HG02763 (cell line): ENCODE data around the gene ATP13A3.

ENCODE experiments used
- ATAC-seq: cut with Tn5 transposase; IDR thresholded peaks from one replicate; pipeline ENCODE4 v1.9.1; 2021; ENCODE audit warnings: mild to moderate bottlenecking, moderate library complexity; ENCODE audit not compliant: unreplicated experiment

Gene ATP13A3

DNA sequence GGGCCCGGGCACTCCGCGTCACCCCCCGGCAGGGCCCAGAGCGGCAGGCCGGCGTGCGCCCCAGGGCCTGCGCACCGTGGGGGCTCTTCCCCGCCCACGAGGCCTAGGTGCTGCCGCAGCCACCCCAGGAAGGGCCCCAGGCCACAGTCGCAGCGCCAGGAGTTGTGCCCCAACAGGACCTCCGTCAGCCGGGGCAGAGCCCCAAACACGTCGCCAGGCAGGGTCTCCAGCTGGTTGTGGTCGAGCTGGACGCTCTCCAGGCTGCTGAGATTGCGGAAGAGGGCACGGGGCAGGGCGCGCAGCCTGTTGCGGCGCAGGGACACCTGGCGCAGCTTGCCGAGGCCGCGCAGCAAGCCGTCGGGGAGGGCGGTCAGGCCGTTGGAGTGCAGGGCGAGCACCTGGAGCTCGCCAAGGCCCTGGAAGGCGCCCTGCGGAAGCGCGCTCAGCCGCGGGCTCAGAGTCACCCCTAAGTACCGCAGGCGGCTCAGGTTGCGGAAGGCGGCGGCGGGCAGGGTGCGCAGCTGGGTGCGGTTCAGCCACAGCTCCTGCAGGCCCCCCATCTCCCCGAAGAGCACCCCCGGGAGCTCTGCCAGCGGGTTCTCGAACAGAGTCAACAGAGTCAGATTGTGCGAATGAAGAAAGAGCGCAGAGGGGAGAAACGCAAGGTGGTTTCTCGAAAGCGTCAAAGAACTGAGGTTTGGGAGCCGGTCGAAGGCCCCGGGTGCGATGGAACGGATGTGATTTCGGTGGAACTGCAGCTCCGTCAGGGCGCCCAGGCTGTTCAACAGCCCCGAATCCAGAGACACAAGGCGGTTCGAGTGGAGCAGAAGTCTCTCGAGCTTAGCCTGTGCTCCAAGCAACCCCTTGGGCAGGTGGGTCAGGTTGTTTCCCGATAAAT lies 89.7 kb downstream of the ATP13A3 start:
- ATAC-seq: no peak

DNA sequence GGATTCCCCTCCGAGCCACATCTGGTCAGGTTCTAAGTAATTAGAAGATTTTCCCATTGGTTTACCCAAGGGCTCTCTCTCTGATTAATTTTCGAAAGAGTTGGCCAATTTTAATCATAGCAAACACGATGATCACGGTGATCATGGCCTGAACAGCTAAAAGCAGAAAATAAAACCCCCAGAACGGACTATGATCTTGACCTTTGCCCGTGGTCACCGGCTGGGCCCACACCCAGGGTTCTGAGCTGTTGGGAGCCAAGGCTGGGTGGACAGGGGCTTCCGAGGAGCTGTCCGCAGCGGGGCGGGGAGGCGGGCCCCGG lies 90.3 kb downstream of the ATP13A3 start:
- no peak for ATAC-seq

DNA sequence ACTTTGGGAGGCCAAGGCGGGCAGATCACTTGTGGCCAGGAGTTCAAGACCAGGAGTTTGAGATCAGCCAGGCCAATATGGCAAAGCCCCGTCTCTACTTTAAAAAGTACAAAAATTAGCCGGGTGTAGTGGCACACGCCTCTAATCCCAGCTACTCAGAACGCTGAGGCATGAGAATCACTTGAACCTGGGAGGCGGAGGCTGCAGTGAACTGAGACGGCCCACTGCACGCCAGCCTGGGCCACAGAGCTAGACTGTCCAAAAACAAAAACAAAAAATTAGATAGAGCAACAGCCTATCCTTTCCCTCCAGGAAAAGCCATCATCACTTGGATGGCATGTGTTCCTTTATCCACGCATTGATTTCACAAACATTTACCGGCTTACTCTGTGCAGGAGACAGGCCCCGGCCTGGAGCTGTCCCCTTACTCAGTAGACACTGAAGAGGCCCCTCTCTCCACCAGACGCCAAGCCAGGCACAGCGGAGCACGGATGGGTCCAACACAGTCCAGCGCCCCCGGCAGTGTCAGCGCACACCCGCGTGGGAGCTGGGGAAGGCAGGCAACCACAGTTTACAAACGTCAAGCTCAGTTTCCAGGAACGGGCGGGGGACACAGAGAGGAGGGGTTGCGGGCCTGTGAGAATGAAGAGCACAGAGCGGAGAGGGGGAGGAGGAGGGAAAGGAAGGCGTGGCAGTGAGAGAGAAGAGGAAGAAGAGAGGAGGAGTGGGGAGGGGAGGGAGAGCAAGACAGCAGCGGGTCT lies 90.8 kb downstream of the ATP13A3 start:
- ATAC-seq: no peak

DNA sequence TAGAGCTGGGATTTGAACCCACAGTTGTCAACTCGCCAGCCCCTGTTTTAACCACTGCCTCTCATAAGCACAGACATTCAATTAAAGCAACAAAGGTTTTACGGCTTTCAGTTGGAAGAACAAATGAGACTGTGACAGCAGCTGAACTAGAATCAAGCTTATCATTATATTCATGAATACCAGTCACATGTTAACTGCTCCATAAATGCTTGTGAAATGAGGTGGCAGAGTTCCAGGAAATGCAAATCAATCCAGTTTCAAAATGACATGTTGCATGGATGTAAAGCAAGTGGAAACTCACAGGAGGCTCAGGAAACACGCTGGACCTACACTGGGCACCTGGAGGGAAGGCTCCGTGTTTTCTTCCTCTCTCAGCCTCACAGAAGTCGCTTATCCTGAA lies 91.6 kb downstream of the ATP13A3 start:
- no peak for ATAC-seq

DNA sequence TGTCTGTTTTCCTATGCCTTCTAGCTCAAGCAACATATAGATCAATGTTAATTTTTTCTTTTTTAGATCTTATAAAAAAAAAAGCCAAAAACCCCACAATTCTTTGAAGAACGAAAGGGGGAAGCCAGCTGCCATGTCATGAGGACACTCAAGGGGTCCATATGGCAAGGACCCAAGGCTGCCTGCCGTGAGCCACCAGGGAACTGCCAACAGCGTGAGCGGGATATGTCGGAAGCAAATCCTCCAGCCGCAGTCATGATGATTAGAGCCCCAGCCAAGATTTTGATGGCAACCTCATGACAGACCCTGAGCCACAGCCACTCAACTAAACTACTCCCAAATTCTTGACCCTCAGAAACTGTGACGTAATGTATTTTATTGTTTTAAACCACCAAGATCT lies 94.2 kb downstream of the ATP13A3 start:
- ATAC-seq: no peak

DNA sequence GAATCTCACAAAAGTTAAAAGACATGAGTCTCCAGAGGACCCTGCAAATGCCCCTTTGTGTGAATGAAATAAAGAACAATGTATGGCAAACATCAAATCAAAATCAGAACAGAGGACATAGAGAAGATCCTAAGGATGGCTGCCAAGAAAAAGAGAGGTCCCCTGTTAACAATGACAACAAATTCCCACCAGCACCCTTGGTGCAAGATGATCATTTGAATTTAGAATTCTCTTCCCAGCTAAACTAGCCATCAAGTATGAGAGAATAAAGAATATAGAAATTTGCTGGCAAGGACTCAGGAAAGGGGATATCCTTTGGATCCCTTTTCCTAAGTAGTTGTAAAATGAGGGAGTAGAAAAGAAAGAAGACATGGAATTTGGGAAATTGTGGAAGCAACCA lies 96.0 kb downstream of the ATP13A3 start:
- no peak for ATAC-seq

DNA sequence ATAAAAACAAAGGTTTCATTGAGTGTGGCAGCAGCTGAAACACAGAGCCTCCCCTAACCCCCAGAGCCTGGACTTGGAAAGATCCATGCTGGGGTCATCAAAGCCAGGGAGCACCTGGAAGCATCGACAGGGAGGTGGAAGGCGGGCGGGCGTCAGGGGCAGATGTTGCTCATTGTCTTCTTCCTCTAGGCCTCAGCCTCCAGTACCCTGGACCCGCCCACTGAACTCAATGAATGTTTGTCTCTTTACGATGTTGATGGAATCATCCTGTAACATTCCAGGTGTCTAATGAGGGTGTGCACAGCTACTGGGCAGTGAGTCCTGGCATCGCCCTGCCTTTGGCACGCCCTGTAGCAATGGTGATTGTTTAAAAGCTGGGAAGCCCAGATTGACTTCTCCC lies 97.5 kb downstream of the ATP13A3 start:
- ATAC-seq: no peak

DNA sequence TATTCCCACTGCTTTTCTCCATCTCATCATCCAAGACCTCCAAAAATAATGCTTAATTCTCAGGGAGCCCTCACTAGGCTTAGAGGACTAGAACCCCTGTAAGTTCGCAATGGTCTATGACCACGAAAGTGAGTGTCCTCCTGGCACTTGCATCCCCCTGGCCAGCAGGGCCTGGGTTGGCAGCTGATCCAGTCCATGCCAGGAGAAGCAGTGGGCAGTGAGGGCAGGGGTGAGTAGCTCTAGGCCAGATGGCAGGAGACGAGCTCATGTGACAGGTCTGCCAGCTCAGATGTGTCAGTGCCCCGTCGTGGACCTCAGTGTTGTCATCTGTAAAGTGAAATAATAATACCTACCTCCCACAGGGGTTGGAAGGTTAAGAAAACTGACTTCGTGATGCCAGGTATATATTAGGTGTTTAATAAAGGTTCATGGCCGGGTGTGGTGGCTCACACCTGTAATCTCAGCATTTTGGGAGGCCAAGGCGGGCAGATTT lies 98.8 kb downstream of the ATP13A3 start:
- no peak for ATAC-seq

DNA sequence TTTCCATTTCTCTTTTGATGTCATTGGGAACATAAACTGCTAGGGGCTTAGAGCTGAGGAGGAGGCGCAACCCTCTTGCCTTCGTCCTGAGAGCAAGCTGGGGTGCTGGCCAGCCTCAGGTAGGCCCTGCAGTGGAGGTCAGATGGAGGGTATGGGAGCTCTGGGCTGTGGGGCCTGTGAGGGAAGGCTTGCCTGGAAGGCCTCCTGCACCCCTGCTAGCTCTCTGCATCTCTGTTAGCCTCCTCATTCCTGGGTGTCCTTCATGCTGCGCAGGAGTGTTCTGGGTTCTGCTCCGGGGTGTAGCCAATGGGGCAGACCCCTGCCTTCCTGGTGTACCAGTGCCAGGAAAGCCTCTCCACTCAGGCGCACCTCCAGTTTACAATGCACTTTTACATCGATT lies 99.5 kb downstream of the ATP13A3 start:
- ATAC-seq: no peak

DNA sequence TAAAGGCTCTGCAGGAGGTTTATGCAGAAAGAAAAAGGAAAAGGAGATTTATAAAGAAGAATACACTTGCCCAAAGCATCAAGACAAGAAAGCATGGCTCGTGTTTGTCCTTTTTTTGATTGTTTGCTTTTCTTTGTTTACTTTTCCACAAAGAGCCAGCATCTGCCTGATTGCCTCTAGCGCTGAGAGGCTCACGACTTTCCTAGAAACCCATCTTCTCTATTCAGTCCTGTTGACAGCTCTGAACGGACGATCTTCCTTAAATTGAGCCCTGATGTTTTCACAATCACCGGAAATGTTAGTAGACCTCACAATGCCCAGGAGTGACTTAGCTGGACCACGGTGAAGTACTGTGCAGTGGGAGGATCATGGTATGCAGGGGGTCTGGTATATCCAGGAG lies 100.2 kb downstream of the ATP13A3 start:
- no peak for ATAC-seq

DNA sequence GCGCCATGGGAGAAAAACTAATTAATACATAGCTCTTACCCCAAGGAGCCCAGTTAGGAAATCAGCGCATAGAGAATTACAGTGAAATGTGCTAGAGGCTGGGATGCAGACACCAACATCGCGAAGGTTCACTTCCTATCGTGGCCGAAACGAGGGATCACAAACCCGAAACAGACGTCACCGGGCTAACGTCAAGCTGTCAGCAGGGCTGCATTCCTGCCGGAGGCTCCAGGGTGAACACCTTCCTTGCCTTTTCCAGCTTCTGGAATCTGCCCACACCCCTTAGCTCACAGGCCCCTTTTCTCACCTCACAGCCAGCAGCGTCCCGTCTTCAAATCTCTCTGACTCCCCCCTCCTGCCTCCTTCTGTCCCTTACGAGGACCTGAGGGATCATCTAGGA lies 100.7 kb downstream of the ATP13A3 start:
- ATAC-seq: no peak

DNA sequence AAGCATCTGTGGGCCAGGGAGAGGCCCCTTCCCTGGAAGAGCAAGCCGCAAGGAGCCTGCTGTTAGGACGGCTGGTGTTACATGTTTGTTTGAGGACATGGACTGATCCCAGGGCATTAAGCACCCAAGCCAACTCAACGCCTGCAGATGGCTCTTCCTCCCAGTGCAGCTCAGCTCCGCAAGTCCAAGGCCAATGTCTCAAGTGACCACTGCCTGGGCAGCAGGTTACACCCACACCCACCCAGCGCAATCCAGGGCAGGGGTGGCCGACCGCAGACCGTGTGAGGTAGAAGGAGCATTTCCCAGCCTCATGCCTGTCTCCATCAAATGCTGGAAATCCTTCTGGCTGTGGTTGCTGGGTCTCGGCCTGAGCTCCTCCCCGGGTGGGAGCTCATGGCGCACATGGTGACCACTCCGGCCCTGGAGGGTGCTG lies 102.2 kb downstream of the ATP13A3 start:
- ATAC-seq: no peak

DNA sequence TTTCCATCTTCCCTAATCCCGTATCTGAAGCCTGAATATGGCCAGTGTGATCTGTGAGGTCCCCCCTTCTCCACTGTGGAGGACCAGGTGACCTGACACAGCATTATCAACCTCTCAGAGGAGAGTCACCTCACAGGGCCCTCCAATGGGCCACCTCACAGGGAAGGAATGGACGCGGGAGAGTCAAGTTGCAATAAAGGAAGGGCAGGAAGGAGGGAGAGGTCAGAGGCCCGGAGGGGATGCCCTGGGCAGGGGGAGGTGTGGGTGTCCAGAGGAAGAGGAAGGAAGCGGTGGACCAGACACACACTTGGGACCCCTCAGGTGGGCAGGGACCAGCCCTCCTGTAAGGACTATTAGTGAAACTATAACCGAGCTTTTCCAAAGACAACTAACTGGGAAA lies 102.6 kb downstream of the ATP13A3 start:
- no peak for ATAC-seq

DNA sequence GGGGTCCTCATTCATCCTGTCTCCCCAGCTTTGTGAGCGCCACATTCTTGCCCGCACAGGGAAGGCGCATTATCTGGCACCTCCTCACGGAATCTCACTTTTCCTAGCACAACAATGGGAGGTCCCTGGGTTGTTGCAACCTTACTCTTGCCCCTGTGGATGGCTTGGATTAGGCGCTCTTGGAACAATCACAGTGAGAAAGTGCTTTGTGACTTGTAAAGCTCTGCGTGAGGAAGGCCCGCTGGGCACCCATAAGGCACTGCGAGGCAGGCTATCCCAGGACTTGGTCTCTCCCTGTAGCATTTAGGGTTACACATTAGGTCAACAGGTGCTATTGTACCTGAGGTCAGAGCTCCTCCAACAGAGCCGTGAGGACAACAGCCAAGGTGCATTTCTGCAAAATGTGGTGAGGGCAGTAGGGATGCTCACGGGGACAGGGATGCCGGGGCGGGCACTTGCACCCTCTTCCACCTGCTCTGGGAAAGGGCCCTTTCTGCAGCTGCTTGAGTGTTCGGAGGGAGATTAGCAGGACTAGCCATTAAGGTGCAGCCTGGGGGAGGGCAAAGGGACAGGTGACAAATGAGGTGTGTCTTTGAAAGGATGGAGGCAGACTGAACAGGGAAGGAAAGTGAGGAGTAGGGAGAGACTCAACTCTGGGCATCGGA lies 103.4 kb downstream of the ATP13A3 start:
- no peak for ATAC-seq

DNA sequence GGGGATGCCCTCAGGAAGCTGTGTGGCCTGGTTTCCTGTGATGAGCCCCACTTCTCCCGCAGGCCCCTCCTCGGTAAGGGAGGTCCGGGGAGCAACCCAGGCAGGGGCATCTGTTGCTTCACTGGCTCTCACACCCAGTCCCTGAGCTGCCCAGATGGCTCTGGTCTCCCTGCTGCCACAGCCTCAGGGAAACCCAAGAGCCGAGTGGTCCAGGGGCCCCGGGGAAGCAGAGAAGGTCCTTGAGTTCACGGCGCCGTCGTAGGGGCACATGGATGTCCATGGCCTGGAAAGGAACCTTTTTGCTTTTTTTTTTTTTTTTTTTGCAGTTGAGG lies 103.9 kb downstream of the ATP13A3 start:
- no peak for ATAC-seq

DNA sequence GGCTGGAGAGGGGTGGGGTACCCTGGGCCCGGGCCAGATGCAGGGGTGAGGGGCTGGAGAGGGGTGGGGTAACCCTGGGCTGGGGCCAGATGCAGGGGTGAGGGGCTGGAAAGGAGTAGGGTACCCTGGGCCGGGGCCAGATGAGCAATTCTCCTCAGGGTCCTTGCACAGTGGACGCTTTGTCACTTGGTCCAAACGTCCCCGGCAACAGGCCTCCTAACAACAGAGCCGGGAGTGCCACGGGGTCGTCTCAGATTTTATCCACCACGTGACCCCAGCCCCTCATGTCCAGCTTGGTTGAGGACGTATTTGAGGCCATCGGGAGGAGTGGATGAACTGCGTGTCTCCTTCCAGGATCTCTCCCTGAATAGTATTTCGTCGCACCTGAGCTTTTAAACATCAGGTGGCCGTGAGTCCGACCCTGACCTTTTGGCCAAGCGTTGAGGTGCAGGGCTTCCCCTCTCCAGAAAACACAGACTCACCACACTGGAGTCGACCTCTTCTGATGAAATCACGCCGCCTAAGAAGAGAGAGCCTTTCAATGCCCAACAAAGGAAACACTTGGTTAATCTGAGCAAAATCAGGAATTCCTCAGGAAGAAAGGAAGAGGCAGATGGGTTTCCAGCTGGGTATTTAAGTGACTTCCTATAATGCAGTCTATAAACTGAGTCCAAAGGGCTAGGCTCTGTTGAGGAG lies 104.5 kb downstream of the ATP13A3 start:
- ATAC-seq: no peak

DNA sequence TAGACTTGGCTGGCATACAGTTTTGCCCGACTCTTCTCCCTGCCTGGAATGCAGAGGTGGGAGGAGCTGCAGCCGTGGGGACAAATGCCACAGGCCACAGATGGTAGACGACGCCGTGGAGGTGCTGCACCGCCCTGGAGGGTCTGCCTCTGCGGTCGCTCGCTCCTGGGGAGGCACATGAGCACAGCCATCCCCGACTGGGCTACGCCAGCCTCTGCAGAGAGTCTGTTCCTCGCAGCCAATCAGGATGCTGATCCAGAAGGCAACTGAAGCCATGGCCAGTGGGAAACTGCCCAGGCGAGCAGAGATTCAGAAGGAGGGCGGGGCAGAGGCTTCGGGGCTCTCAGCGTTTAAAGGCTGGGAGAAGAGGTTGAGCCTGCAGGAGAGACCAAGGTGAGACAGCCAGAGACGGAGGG lies 105.3 kb downstream of the ATP13A3 start:
- ATAC-seq: no peak

DNA sequence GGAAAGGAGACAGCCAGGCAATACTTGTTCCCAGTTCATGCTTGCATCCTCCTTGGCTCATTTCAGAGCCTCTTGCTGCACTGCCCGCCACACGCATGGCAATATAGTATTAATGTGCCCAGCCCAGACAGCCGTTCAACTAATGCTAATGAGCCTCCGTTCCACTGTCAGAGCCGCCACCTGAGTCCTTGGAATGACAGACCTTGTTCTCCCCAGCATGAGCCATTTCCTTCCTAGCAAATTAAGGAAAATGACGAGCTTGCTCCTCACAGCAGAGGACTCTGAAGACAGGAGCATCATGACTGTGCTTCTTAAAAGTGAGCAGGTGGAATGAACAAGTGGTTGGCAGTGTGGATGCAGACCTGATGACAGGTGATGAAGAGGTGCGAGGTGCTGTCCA lies 106.5 kb downstream of the ATP13A3 start:
- no peak for ATAC-seq

DNA sequence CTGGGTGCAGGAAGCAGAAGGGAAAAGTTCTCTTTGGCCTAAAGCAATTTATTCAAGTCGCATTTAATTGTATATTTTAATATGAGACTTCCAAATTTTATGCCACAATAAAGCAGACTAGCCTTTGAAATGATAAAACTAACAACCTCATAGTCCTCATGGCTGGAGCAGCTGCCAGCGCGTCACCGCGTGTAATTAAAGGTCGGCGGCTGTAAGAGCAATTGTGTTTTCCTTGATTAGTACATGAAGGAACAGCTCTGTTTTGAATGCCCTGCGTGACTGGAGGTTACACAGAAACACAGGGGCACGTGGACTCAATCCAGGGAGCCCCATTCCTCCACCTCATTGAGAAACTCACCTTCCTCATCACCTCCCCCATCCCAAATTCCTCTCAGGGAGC lies 107.2 kb downstream of the ATP13A3 start:
- no peak for ATAC-seq

DNA sequence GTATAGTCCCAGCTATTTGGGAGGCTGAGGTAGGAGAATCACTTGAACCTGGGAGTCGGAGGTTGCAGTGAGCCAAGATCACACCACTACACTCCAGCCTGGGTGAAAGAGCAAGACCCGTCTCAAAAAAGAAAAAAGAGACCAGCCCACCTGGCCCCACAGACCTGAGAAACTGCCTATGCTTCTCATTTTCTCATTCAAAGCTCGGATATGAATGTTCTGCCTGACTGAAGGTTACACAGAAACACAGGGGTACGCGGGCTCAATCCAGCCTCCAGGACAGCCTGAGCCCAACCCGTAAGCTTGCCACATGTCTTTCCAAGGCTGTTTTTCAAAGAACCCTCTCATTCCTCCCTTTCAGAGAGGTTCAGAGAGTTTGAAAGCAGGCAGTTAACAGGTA lies 107.6 kb downstream of the ATP13A3 start:
- no peak for ATAC-seq

DNA sequence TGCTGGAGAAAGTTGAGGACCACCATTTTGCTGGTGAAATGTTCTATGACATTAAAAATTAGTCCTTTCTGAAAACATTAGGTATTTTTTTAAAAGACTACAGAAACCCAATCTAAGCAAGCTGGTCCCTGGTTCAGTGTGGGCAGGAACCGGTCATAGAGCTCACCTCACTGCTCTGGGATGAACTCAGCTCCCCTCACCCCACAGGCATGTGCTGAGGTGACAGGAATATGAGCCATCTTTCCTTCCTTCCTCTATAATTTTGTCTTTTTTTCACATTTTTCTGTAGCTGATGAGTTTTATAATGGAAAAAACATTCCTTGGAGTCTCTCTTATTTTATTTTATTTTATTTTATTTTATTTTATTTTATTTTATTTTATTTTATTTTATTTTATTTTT lies 109.1 kb downstream of the ATP13A3 start:
- no peak for ATAC-seq
